Testis (tissue), 2 donors: Measurements from ENCODE around the gene KIF1A.

ENCODE experiments used
- POLR2A ChIP-seq: fragments of 450-650 bp; IDR thresholded peaks from one replicate; pipeline ENCODE4 v1.6.1; 2017; ENCODE audit warnings: antibody characterized with exemption, mild to moderate bottlenecking, moderate library complexity
- TF ChIP-seq, protein P1 (sequence below), 3 experiments: fragments of 450-650 bp in 2 of 3; fragments of 200-600 bp in 1 of 3; sonication (generic) in 1 of 3; IDR thresholded peaks; one replicate each; pipeline ENCODE4 v1.5.1; 2016 to 2019; ENCODE audit warnings: antibody characterized with exemption in 3 of 3, mild to moderate bottlenecking in 2 of 3, moderate library complexity in 1 of 3

- TF ChIP-seq, protein P1, sequence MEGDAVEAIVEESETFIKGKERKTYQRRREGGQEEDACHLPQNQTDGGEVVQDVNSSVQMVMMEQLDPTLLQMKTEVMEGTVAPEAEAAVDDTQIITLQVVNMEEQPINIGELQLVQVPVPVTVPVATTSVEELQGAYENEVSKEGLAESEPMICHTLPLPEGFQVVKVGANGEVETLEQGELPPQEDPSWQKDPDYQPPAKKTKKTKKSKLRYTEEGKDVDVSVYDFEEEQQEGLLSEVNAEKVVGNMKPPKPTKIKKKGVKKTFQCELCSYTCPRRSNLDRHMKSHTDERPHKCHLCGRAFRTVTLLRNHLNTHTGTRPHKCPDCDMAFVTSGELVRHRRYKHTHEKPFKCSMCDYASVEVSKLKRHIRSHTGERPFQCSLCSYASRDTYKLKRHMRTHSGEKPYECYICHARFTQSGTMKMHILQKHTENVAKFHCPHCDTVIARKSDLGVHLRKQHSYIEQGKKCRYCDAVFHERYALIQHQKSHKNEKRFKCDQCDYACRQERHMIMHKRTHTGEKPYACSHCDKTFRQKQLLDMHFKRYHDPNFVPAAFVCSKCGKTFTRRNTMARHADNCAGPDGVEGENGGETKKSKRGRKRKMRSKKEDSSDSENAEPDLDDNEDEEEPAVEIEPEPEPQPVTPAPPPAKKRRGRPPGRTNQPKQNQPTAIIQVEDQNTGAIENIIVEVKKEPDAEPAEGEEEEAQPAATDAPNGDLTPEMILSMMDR (IDR thresholded peaks at IDR 0.05), result no peak
- TF ChIP-seq POLR2A, result no peak
Observed at GRCh38 chr2:240752209-240752608, 67.8 kb downstream of the KIF1A start.
